ENCODE results near the gene SYMPK. TPM values are rescaled to one million over a fixed set of nuclear protein-coding genes. Genes with fewer than 3 reads are reported as not detected.

Gene SYMPK
- total and polyA plus RNA-seq, 12 donors = 22.4 to 75.0 (median 33.0) TPM

DNA sequence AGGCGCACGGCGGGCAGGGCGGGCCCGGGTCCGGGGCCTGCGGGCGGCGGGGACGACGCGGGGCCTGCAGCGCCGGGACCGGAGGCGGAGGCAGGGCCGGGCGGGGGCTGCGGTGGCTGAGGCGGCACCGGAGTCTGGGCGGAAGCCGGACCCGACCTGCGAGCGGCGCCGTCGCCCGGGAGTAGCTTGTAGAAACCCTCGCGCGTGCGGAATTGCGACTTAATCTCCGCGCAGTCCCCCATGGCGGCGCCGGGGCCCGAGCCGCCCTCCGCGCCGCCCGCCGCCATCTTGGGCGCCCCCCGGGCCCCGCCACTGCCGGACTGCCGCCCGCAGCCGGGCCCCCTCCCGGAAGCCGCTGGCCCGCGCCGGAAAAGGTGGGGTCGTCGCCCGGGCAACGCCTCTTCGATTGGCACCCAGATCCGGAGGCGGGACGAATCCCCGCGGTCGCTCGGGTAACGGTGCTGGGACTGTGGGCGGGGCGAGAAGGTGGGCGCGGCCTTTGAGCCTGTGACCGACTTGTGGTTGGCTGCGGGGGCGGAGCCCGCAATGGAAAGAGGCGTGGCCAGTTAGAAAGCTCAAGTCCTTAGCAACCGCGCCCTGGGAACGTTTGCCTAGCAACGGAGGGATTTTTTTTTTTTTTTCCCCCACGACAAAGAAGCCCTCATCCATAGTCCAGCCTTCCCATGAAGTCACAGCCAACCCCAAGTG lies 70.3 kb downstream of the SYMPK start, which contains the start of gene DMWD:
DMWD (minus strand) TSS at position 376 of the 708 bp plus-strand sequence; CDS start at position 287, 89 bp downstream.
- WGBS, 2 donors = 0 to 1% methylated on average over 81 to 86 of the region's 86 CpGs
- H3K9me3 ChIP-seq = no peaks in the 10 kb centered on the region
- H3K27me3 ChIP-seq = peaks cover 0 to 76% (median 0%) of the 10 kb centered on the region in 7 donors
- intact Hi-C loops (cut with DNase I) = loop anchor here in 3 of 10 donors (2.0 kb wide), 2 partner anchors 22 to 24 kb away; partner anchors contain the start of gene SIX5 (in 2 of the 3)
- H3K36me3 ChIP-seq = peaks cover 0 to 33% (median 12%) of the 10 kb centered on the region in 9 donors
- DNase-seq (peak; percentile 99 to 100), ATAC-seq (peak; percentile 94 to 99 (median 98))
- TF ChIP-seq, protein P1, sequence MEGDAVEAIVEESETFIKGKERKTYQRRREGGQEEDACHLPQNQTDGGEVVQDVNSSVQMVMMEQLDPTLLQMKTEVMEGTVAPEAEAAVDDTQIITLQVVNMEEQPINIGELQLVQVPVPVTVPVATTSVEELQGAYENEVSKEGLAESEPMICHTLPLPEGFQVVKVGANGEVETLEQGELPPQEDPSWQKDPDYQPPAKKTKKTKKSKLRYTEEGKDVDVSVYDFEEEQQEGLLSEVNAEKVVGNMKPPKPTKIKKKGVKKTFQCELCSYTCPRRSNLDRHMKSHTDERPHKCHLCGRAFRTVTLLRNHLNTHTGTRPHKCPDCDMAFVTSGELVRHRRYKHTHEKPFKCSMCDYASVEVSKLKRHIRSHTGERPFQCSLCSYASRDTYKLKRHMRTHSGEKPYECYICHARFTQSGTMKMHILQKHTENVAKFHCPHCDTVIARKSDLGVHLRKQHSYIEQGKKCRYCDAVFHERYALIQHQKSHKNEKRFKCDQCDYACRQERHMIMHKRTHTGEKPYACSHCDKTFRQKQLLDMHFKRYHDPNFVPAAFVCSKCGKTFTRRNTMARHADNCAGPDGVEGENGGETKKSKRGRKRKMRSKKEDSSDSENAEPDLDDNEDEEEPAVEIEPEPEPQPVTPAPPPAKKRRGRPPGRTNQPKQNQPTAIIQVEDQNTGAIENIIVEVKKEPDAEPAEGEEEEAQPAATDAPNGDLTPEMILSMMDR (IDR thresholded peaks at IDR 0.05) = peak in 1 of 9 donors; percentile 5
- H3K4me1 ChIP-seq = peaks cover 0 to 44% (median 28%) of the 10 kb centered on the region in 9 donors
- peak within 1 kb of the TSS; percentile 74 to 92 (median 84) for H3K27ac ChIP-seq
- peak within 1 kb of the TSS; percentile 52 to 95 (median 70) for H3K4me3 ChIP-seq

DNA sequence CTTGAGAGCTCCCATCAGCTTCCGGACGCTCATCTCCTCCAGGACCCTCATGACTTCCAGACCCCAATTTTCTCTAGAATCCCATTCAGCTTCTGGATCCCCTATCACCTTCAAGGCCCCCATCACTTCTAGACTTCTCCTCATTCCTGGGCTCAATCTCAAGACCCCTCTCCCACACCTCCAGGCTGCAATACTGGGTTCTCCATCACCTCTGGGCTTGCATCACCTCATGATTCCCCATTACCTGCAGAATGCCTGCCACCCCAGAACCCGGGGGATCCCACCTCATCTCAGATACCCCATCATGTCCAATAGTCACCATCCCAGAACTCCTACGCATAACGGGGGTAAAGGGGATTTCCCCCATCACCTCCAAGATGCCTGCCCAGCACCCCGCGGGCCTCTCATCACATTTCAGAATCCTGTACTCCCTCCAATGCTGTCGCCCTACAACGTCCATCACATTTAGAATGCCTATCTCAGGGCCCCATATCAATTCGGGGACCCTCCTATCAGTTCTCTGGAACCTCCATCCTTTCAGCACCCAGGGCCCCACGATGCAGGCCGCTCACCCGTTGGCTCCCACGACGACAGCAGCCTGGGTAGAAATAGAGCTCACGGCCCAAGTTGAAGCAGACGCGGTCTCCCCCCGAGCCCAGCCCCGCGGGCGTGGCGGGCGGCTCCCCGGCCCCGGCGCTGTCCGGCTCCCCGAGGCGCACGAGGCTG lies 71.0 kb downstream of the SYMPK start:
- peak overlapping the region; percentile 74 to 92 (median 84) for H3K27ac ChIP-seq
- intact Hi-C loops (cut with DNase I) = loop anchor here in 3 of 10 donors (2.0 kb wide), 2 partner anchors 21 to 23 kb away; partner anchors contain the start of gene SIX5 (in 2 of the 3)
- no peaks in the 10 kb centered on the region for H3K9me3 ChIP-seq
- TF ChIP-seq, protein P1 (IDR thresholded peaks at IDR 0.05) = no peak
- peaks cover 0 to 76% (median 0%) of the 10 kb centered on the region in 7 donors for H3K27me3 ChIP-seq
- WGBS, 2 donors = 5 to 7% methylated on average over 31 of the region's 31 CpGs
- no peak for DNase-seq
- ATAC-seq = no peak
- peak overlapping the region; percentile 52 to 95 (median 70) for H3K4me3 ChIP-seq
- H3K4me1 ChIP-seq = peaks cover 0 to 44% (median 28%) of the 10 kb centered on the region in 9 donors
- peaks cover 0 to 40% (median 12%) of the 10 kb centered on the region in 9 donors for H3K36me3 ChIP-seq

DNA sequence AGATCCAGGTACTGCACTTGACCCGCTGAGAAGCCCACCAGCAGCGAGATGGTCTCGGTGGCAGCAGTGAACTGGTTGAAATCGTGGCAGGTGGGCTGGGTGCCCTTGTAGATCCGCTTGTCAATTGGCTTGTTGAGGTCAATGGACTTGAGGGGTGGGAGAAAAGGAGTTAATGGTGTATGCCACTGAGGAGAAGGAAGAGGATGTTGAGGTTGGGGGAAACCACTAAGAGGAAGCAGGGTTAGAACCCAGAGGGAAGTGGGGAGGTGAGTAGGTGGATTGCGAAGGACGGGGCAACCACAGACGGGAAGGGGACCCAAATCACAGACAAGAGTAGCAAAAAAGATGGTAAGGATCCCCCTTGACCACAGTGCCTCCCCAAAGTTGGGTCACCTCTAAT lies 72.0 kb downstream of the SYMPK start:
- 89% methylated on average over 8 of the region's 8 CpGs for WGBS, 2 donors
- intact Hi-C loops (cut with DNase I) = no loop called here
- Histone ChIP-seq H3K4me1 (peaks cover 2 to 54% (median 30%) of the 10 kb centered on the region in 9 donors), H3K27ac (no peak overlapping the region), H3K9me3 (no peaks in the 10 kb centered on the region), H3K4me3 (peak overlapping the region in 2 of 10 donors; percentile 60 to 79), H3K27me3 (peaks cover 0 to 76% (median 0%) of the 10 kb centered on the region in 7 donors), H3K36me3 (peaks cover 0 to 50% (median 19%) of the 10 kb centered on the region in 9 donors)
- TF ChIP-seq, protein P1 (IDR thresholded peaks at IDR 0.05) = no peak
- peak in 1 of 2 donors; percentile 27 for DNase-seq
- ATAC-seq = no peak
